ENCODE data around the gene SLC38A6.

DNA sequence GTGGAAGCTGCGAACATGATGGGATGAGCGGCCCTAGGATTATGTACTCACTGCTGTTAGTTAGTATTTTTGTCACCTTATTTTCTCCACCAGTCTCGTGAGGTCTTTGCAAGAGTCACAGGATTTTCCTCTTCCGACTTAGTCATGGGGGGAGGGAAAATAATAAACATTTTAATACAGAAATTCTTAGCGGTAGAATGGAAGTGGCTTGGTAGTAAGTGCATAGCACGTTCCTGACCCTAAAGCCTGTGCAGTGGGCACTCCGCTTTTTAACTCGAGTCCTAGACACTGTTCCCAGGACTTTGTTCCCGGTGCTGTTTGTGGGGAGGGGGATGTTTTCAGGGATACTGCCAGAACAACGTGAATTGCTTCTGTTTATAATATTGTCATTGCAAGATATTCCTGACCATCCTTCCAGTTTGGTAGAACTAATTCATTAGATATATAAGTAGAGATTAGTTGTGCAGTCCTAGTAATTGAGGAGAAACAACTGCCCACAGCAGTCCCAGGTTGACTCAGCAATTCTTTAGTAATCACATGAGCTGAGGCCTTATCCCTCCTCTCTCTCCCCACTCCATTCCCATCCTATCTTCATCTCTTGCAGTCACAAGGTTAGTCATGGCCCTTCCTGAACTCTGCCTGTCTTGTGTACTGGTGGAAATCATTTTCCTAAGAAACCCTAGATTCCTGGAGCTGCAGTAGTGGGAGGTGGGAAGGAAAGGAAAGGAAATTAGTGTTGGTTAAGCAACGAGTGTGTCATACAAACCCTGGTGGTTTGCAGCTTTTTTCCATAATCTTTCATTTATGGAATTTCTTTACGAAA is 799 bp downstream of the SLC38A6 start:
- TF ChIP-seq, protein P1, sequence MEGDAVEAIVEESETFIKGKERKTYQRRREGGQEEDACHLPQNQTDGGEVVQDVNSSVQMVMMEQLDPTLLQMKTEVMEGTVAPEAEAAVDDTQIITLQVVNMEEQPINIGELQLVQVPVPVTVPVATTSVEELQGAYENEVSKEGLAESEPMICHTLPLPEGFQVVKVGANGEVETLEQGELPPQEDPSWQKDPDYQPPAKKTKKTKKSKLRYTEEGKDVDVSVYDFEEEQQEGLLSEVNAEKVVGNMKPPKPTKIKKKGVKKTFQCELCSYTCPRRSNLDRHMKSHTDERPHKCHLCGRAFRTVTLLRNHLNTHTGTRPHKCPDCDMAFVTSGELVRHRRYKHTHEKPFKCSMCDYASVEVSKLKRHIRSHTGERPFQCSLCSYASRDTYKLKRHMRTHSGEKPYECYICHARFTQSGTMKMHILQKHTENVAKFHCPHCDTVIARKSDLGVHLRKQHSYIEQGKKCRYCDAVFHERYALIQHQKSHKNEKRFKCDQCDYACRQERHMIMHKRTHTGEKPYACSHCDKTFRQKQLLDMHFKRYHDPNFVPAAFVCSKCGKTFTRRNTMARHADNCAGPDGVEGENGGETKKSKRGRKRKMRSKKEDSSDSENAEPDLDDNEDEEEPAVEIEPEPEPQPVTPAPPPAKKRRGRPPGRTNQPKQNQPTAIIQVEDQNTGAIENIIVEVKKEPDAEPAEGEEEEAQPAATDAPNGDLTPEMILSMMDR (IDR thresholded peaks at IDR 0.05) = no peak
- TF ChIP-seq POLR2A (IDR thresholded peaks at IDR 0.05) = no peak
